ENCODE data around the gene ZNF467. TPM values are rescaled to one million over a fixed set of nuclear protein-coding genes. Genes with fewer than 3 reads are reported as not detected.

Gene ZNF467
- total and polyA plus RNA-seq, 2 of the 8 experiments (the other 6 are each of a cell fraction or from before 2014, with no cell fraction given) = 0.50 to 0.51 TPM

DNA sequence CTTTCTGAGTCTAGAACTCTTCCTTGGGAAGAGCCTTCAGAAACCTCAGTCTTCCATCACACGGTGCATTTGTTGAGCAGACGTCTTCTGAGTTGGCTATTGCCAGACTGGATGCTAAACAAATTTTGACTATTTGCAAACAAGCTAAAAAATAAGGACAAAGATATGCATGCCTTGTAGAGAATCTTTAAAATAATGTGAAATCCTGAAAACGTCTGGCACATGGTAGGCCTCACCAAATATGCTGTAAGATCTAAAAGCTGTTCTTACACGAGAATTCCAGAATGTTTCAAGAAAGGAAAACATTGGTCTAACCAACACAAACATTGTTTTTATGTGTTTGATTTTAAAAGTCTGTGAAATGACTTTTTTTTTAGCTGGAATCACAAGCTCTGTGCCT lies 11.3 kb downstream of the ZNF467 start:
- peaks cover 11% of the 10 kb centered on the region; the same call in 1 of the 2 replicates for H3K23me2 ChIP-seq (ENCODE audit: low read depth, low read length)
- H2AK5ac ChIP-seq (ENCODE audit: low read depth, low read length) = no peak overlapping the region
- peaks cover 0 to 14% (median 12%) of the 10 kb centered on the region in 4 experiments; a peak in 6 of 7 replicates for H3K4me1 ChIP-seq (replicated peaks in 1 of 4; ENCODE audit: control insufficient read depth in 3 of 4, insufficient read depth in 4 of 4, low read length in 3 of 4)
- no peaks in the 10 kb centered on the region; a peak in 1 of 4 replicates for H3K9me3 ChIP-seq (ENCODE audit: insufficient read depth in 2 of 2, low read depth in 1 of 2, low read length in 1 of 2)
- no peak overlapping the region for H3K4ac ChIP-seq (replicated peaks; ENCODE audit: insufficient read length, low read depth, low read length)
- no peak overlapping the region for H4K5ac ChIP-seq (ENCODE audit: insufficient read length, low read depth, low read length)
- H3K79me1 ChIP-seq (ENCODE audit: low read depth, low read length) = no peaks in the 10 kb centered on the region
- no peak overlapping the region for H3K4me3 ChIP-seq (ENCODE audit: extremely low read depth in 1 of 4, insufficient read depth in 2 of 4, low read depth in 3 of 4, low read length in 4 of 4)
- H3K56ac ChIP-seq (replicated peaks; ENCODE audit: insufficient read length, low read depth, low read length) = no peak overlapping the region
- no peak overlapping the region for H2BK12ac ChIP-seq (ENCODE audit: low read depth, low read length)
- no peak overlapping the region for H2BK15ac ChIP-seq (ENCODE audit: low read length)
- no peak overlapping the region for H3K27ac ChIP-seq (ENCODE audit: low read depth, low read length)
- H3K9ac ChIP-seq (replicated peaks in 1 of 4; ENCODE audit: extremely low read depth in 1 of 4, low read depth in 3 of 4, low read length in 3 of 4) = no peak overlapping the region
- H2BK20ac ChIP-seq (ENCODE audit: low read length) = no peak overlapping the region
- H4K20me1 ChIP-seq (replicated peaks in 1 of 2; ENCODE audit: control insufficient read depth in 1 of 2, insufficient read depth in 2 of 2, low read length in 2 of 2) = peaks cover 7 to 14% of the 10 kb centered on the region in 2 experiments
- H2AFZ ChIP-seq (ENCODE audit: low read length) = no peak overlapping the region
- no peak overlapping the region for H3K18ac ChIP-seq (ENCODE audit: extremely low read depth, low read length)
- DNase-seq (ENCODE audit: low read depth in 1 of 2, low spot score in 2 of 2) (no peak), FAIRE-seq (no peak)
- no peaks in the 10 kb centered on the region for H3K79me2 ChIP-seq (ENCODE audit: control insufficient read depth in 1 of 2, insufficient read depth in 2 of 2, low read length in 2 of 2)
- H2BK120ac ChIP-seq (replicated peaks; ENCODE audit: low read depth, low read length) = no peak overlapping the region
- no peak overlapping the region for H3K4me2 ChIP-seq (ENCODE audit: insufficient read depth in 1 of 2, low read depth in 2 of 2, low read length in 2 of 2)
- 80% methylated on average over 4 of the region's 4 CpGs; no CpG with 5 or more reads in 1 of the 2 experiments for WGBS, 2 experiments (ENCODE audit: extremely low coverage in 1 of 2, insufficient coverage in 1 of 2, insufficient read length in 1 of 2, insufficient replicate concordance in 2 of 2, low coverage in 1 of 2, low lambda C conversion rate in 2 of 2, missing lambda C conversion rate in 1 of 2)
- no peak overlapping the region for H2BK5ac ChIP-seq (ENCODE audit: low read depth, low read length)
- no peak overlapping the region for H3K14ac ChIP-seq (ENCODE audit: insufficient read length)
- peaks cover 45 to 73% (median 64%) of the 10 kb centered on the region in 4 experiments for H3K27me3 ChIP-seq (replicated peaks in 1 of 4; ENCODE audit: control insufficient read depth in 3 of 4, extremely low read depth in 1 of 4, insufficient read depth in 3 of 4, low read length in 3 of 4)
- CTCF ChIA-PET (ENCODE audit: partially characterized antibody) = interaction anchor here (0.8 to 8.7 kb wide), 9 partner anchors 10 to 145 kb away, joined by 3 to 115 read pairs (median 5); no protein-coding TSS in a partner anchor
- POLR2A ChIA-PET (ENCODE audit: partially characterized antibody) = interaction anchor here (0.9 kb wide), 1 partner anchor 9 kb away, joined by 3 read pairs; no protein-coding TSS in a partner anchor
- H4K91ac ChIP-seq (replicated peaks; ENCODE audit: insufficient read length, low read length) = no peak overlapping the region
- peaks cover 0 to 7% (median 0%) of the 10 kb centered on the region in 4 experiments; a peak in 1 of 8 replicates for H3K36me3 ChIP-seq (ENCODE audit: control insufficient read depth in 2 of 4, insufficient read depth in 4 of 4, low read length in 3 of 4)
- H3K23ac ChIP-seq (ENCODE audit: insufficient read length) = no peak overlapping the region
- no peak overlapping the region for H4K8ac ChIP-seq (ENCODE audit: extremely low read depth, insufficient read depth, low read length)
- TF ChIP-seq KDM1A (IDR thresholded peaks at IDR 0.05; ENCODE audit: borderline replicate concordance, low read length) = no peak
- no peak for TF ChIP-seq CHD2 (IDR thresholded peaks at IDR 0.05; ENCODE audit: low read length)
- no peak for TF ChIP-seq JUND (IDR thresholded peaks at IDR 0.05; ENCODE audit: low read length)
- TF ChIP-seq RXRA (IDR thresholded peaks at IDR 0.05; ENCODE audit: insufficient read depth, low read depth, low read length) = no peak
- TF ChIP-seq POU5F1 (IDR thresholded peaks at IDR 0.05; ENCODE audit: low read depth, low read length) = no peak
- TF ChIP-seq JUN (IDR thresholded peaks at IDR 0.05; ENCODE audit: low read depth, low read length) = no peak
- TF ChIP-seq BCL11A (IDR thresholded peaks at IDR 0.05; ENCODE audit: low read depth in 2 of 2, low read length in 2 of 2) = no peak
- TF ChIP-seq SP4 (IDR thresholded peaks at IDR 0.05; ENCODE audit: low read length) = no peak
- no peak for TF ChIP-seq SAP30 (IDR thresholded peaks at IDR 0.05; ENCODE audit: insufficient read depth, insufficient replicate concordance, low read length)
- TF ChIP-seq GABPA (IDR thresholded peaks at IDR 0.05; ENCODE audit: borderline replicate concordance, insufficient read depth, low read length) = no peak
- no peak for TF ChIP-seq CHD1 (IDR thresholded peaks at IDR 0.05; ENCODE audit: low read depth, low read length)
- no peak for TF ChIP-seq MAX (IDR thresholded peaks at IDR 0.05)
- no peak for TF ChIP-seq USF2 (IDR thresholded peaks at IDR 0.05; ENCODE audit: low read length)

Measured in H1 (cell line).